Natural killer cell (primary cell): Measurements from ENCODE around the gene FIGNL1. TPM values are rescaled to one million over a fixed set of nuclear protein-coding genes. Genes with fewer than 3 reads are reported as not detected.

ENCODE experiments used
- ATAC-seq, 3 donors: fragments of 150-1000 bp in 2 of 3; fragments of 200-7000 bp in 1 of 3; cut with Tn5 transposase; 1 replicate in 1 of 3; 2 replicates in 2 of 3; pipeline ENCODE4 v1.10.0; 2021; ENCODE audit warnings: mild to moderate bottlenecking in 2 of 3, moderate library complexity in 2 of 3
- DNase-seq, 2 donors: peaks; one replicate each; pipeline versions ENCODE4 v3.0.0 to v3.0.0-alpha.2; 2013 to 2021; ENCODE audit warnings: mixed read lengths in 1 of 2
- H3K27ac ChIP-seq: one replicate; pipeline ENCODE4 v1.5.1; 2013; ENCODE audit warnings: mild to moderate bottlenecking, low read length
- H3K27me3 ChIP-seq: one replicate; pipeline ENCODE4 v1.6.1; 2013; ENCODE audit warnings: low read length; ENCODE audit not compliant: control insufficient read depth, insufficient read depth
- H3K36me3 ChIP-seq: one replicate; pipeline ENCODE4 v1.6.1; 2013; ENCODE audit warnings: low read length; ENCODE audit not compliant: control insufficient read depth, insufficient read depth
- H3K4me1 ChIP-seq: one replicate; pipeline ENCODE4 v1.6.1; 2013; ENCODE audit warnings: low read length; ENCODE audit not compliant: control insufficient read depth, insufficient read depth
- H3K4me3 ChIP-seq: one replicate; pipeline ENCODE4 v1.5.1; 2013; ENCODE audit warnings: low read length
- H3K9me3 ChIP-seq: one replicate; pipeline ENCODE4 v1.6.1; 2013; ENCODE audit warnings: low read length; ENCODE audit not compliant: control insufficient read depth, insufficient read depth
- H3K27ac Mint-ChIP-seq, 2 donors: one replicate each; pipeline ENCODE4 v1.8.0; 2022; ENCODE audit warnings: mild to moderate bottlenecking in 2 of 2, mixed read lengths in 2 of 2, moderate library complexity in 1 of 2
- H3K27me3 Mint-ChIP-seq, 2 donors: one replicate each; pipeline ENCODE4 v1.8.0; 2022; ENCODE audit warnings: low read depth in 2 of 2, mixed read lengths in 2 of 2
- H3K36me3 Mint-ChIP-seq: one replicate; pipeline ENCODE4 v1.8.0; 2022; ENCODE audit warnings: mixed read lengths
- H3K4me1 Mint-ChIP-seq, 2 donors: one replicate each; pipeline ENCODE4 v1.8.0; 2022; ENCODE audit warnings: mixed read lengths in 2 of 2
- H3K4me3 Mint-ChIP-seq: one replicate; pipeline ENCODE4 v1.8.0; 2022; ENCODE audit warnings: mild to moderate bottlenecking, moderate library complexity, mixed read lengths
- H3K9me3 Mint-ChIP-seq, 2 donors: one replicate each; pipeline ENCODE4 v1.8.0; 2022; ENCODE audit warnings: mixed read lengths in 2 of 2
- CTCF ChIP-seq: fragments of 200-600 bp; IDR thresholded peaks from one replicate; pipeline ENCODE4 v1.8.0; 2022; ENCODE audit warnings: antibody characterized with exemption
- WGBS: methylation state at CpG from one replicate; pipeline ENCODE4 v1.1.7; 2013; ENCODE audit warnings: missing lambda C conversion rate; ENCODE audit not compliant: insufficient coverage; 5-methylcytosine and 5-hydroxymethylcytosine counted together
- intact Hi-C: fragments of 100-400 bp; cut with micrococcal nuclease; formaldehyde crosslinking; loops from one replicate; pipeline ENCODE4 v1.14.2; 2022
- total RNA-seq, 4 donors: library from RNA; stranded (reverse); fragments of 120-200 nt in 1 of 4; gene quantifications; one replicate each; pipeline versions ENCODE4 v1.2.3 to v1.2.4, GENCODE V29; 2013 to 2022

Gene FIGNL1
- 10 to 100 TPM in 1 of 3 donors, 1 to 10 TPM in 2; 5.5 to 12.6 (median 7.6) TPM for total RNA-seq
- 16.9 TPM for total RNA-seq (2013)

GRCh38 chr7:50449881-50450589 lies at the start of gene FIGNL1:
Gene FIGNL1 (minus strand): TSS chr7:50450350. CDS start chr7:50447287, 3,063 bp downstream.
- under 1% methylated on average over 63 of the region's 63 CpGs for WGBS
- no peak for TF ChIP-seq CTCF
- no peaks in the 10 kb centered on the region for H3K9me3 Mint-ChIP-seq
- H3K36me3 Mint-ChIP-seq = peaks cover 9% of the 10 kb centered on the region
- ATAC-seq (peak; percentile 96), DNase-seq (peak; percentile 66 to 94)
- no peaks in the 10 kb centered on the region for H3K27me3 ChIP-seq
- peaks cover 8 to 22% of the 10 kb centered on the region in 2 donors for H3K27me3 Mint-ChIP-seq
- H3K4me1 Mint-ChIP-seq = peaks cover 23 to 24% of the 10 kb centered on the region in 2 donors
- intact Hi-C loops = no loop called here
- H3K36me3 ChIP-seq = peaks cover 21% of the 10 kb centered on the region
- H3K4me1 ChIP-seq = peaks cover 16% of the 10 kb centered on the region
- no peaks in the 10 kb centered on the region for H3K9me3 ChIP-seq
- peak within 1 kb of the TSS; percentile 87 for H3K27ac ChIP-seq
- H3K27ac Mint-ChIP-seq = peak within 1 kb of the TSS; percentile 8 to 96
- peak within 1 kb of the TSS; percentile 93 for H3K4me3 Mint-ChIP-seq
- H3K4me3 ChIP-seq = peak within 1 kb of the TSS; percentile 63

- Histone ChIP-seq H3K9me3 (no peaks in the 10 kb centered on the region), H3K27me3 (no peaks in the 10 kb centered on the region), H3K27ac (no peak overlapping the region), H3K36me3 (no peaks in the 10 kb centered on the region), H3K4me3 (no peak overlapping the region), H3K4me1 (no peaks in the 10 kb centered on the region)
- TF ChIP-seq CTCF = no peak
- intact Hi-C loops = no loop called here
- Mint-ChIP-seq H3K36me3 (no peaks in the 10 kb centered on the region), H3K4me1 (no peaks in the 10 kb centered on the region), H3K4me3 (no peak overlapping the region), H3K27me3 (peaks cover 14 to 32% of the 10 kb centered on the region in 2 donors), H3K27ac (no peak overlapping the region), H3K9me3 (no peaks in the 10 kb centered on the region)
- ATAC-seq (no peak), DNase-seq (no peak)
- WGBS = 87% methylated on average over 6 of the region's 6 CpGs
These were observed 48.9 kb upstream of the FIGNL1 start for GRCh38 chr7:50499092-50499491.

GRCh38 chr7:50497968-50498367 lies 47.8 kb upstream of the FIGNL1 start:
- H3K36me3 ChIP-seq = no peaks in the 10 kb centered on the region
- no peak overlapping the region for H3K4me3 Mint-ChIP-seq
- no peaks in the 10 kb centered on the region for H3K27me3 ChIP-seq
- H3K27ac Mint-ChIP-seq = no peak overlapping the region
- no peaks in the 10 kb centered on the region for H3K4me1 ChIP-seq
- no peak for ATAC-seq
- H3K4me3 ChIP-seq = no peak overlapping the region
- intact Hi-C loops = no loop called here
- 88% methylated on average over 3 of the region's 5 CpGs for WGBS
- H3K9me3 Mint-ChIP-seq = no peaks in the 10 kb centered on the region
- no peak for TF ChIP-seq CTCF
- no peaks in the 10 kb centered on the region for H3K4me1 Mint-ChIP-seq
- no peak overlapping the region for H3K27ac ChIP-seq
- H3K36me3 Mint-ChIP-seq = no peaks in the 10 kb centered on the region
- no peaks in the 10 kb centered on the region for H3K9me3 ChIP-seq
- no peak for DNase-seq
- H3K27me3 Mint-ChIP-seq = peaks cover 20 to 39% of the 10 kb centered on the region in 2 donors
